Adrenal gland (tissue), 5 donors: ENCODE measurements around the gene PRRG1.

ENCODE experiments used
- CTCF ChIP-seq, 6 experiments: fragments of 450-650 bp in 4 of 6; fragments of 200-600 bp in 2 of 6; sonication (generic) in 1 of 6; IDR thresholded peaks; 1 replicate in 5 of 6; 2 replicates in 1 of 6; pipeline versions ENCODE4 v1.5.1 to v1.8.0; 2016 to 2021; ENCODE audit warnings: antibody characterized with exemption in 6 of 6, mild to moderate bottlenecking in 2 of 6, moderate library complexity in 1 of 6
- POLR2A ChIP-seq, 2 donors: fragments of 450-650 bp; IDR thresholded peaks; one replicate each; pipeline ENCODE4 v1.6.1; 2017; ENCODE audit warnings: antibody characterized with exemption in 2 of 2, mild to moderate bottlenecking in 2 of 2, moderate library complexity in 1 of 2
- donor health status: DM: no; HTN: no; CAD: no.

- no peak for TF ChIP-seq CTCF (IDR thresholded peaks at IDR 0.05)
- no peak for TF ChIP-seq POLR2A (IDR thresholded peaks at IDR 0.05)
Observed at GRCh38 chrX:37441377-37441776, 92.2 kb downstream of the PRRG1 start.
